Liver (tissue), 3 donors: ENCODE data around the gene RAB22A.

Experiments used
- ATF3 ChIP-seq: IDR thresholded peaks from 2 replicates; pipeline ENCODE4 v1.6.1; 2016; ENCODE audit warnings: antibody characterized with exemption
- CTCF ChIP-seq: fragments of 150-350 bp; IDR thresholded peaks from 2 replicates; pipeline ENCODE4 v1.5.1; 2017; ENCODE audit warnings: improper control_type of control experiment, low read depth, low read length; ENCODE audit not compliant: missing input control
- EGR1 ChIP-seq, 2 donors: IDR thresholded peaks; 2 replicates each; pipeline ENCODE4 v1.6.1; 2016 to 2018; ENCODE audit warnings: antibody characterized with exemption in 2 of 2, low read depth in 2 of 2
- GABPA ChIP-seq, 2 donors: IDR thresholded peaks in 1 of 2; conservative IDR thresholded peaks in 1 of 2; 2 replicates each; pipeline ENCODE4 v1.6.1; 2016; ENCODE audit warnings: antibody characterized with exemption in 2 of 2, mild to moderate bottlenecking in 1 of 2, moderate library complexity in 1 of 2
- JUND ChIP-seq, 2 donors: IDR thresholded peaks; 2 replicates each; pipeline ENCODE4 v1.6.1; 2016; ENCODE audit warnings: antibody characterized with exemption in 2 of 2
- REST ChIP-seq: IDR thresholded peaks from 2 replicates; pipeline ENCODE4 v1.6.1; 2016; ENCODE audit warnings: antibody characterized with exemption, mild to moderate bottlenecking
- TAF1 ChIP-seq: conservative IDR thresholded peaks from 2 replicates; pipeline ENCODE4 v1.6.1; 2016; ENCODE audit warnings: antibody characterized with exemption, mild to moderate bottlenecking
- donor health status: healthy.
- donor health status: healthy.

GRCh38 chr20:58394801-58395200 lies 85.3 kb downstream of the RAB22A start:
- TF ChIP-seq CTCF (no peak), TAF1 (no peak), GABPA (IDR thresholded peaks at IDR 0.05 in 1 of 2, conservative IDR thresholded peaks at IDR 0.05 in 1 of 2) (no peak), EGR1 (IDR thresholded peaks at IDR 0.05; ENCODE audit: low read depth in 2 of 2) (no peak), REST (no peak), JUND (IDR thresholded peaks at IDR 0.05) (no peak), ATF3 (no peak)
